Activated effector memory CD4-positive, alpha-beta T cell treated with Interleukin-2 at 50 U/mL for 16 hours (primary cell): ENCODE measurements around the gene ARL5A.

ENCODE experiments used
- DNase-seq: peaks from one replicate; pipeline ENCODE4 v3.0.0-alpha.2; 2020

Gene ARL5A

GRCh38 chr2:151840216-151841046 is 12.2 kb upstream of the ARL5A start:
- no peak for DNase-seq

- no peak for DNase-seq
These were observed 9.7 kb upstream of the ARL5A start for GRCh38 chr2:151837926-151838325.

GRCh38 chr2:151833984-151834383 is 5.8 kb upstream of the ARL5A start:
- DNase-seq: no peak

GRCh38 chr2:151830961-151831360 is 2.7 kb upstream of the ARL5A start:
- no peak for DNase-seq

- no peak for DNase-seq
These were observed 686 bp upstream of the ARL5A start for GRCh38 chr2:151828890-151829324.

- DNase-seq: no peak
These were observed 568 bp downstream of the ARL5A start for GRCh38 chr2:151827564-151828142.

- no peak for DNase-seq
These were observed 1.5 kb downstream of the ARL5A start for GRCh38 chr2:151826737-151827157.

GRCh38 chr2:151824886-151825285 is 3.3 kb downstream of the ARL5A start:
- DNase-seq: no peak

GRCh38 chr2:151823651-151824050 is 4.6 kb downstream of the ARL5A start:
- no peak for DNase-seq

GRCh38 chr2:151819920-151820319 is 8.3 kb downstream of the ARL5A start:
- DNase-seq: no peak

- DNase-seq: no peak
These were observed 10.3 kb downstream of the ARL5A start for GRCh38 chr2:151817929-151818328.

GRCh38 chr2:151816843-151817242 is 11.4 kb downstream of the ARL5A start:
- DNase-seq: no peak

- no peak for DNase-seq
These were observed 12.3 kb downstream of the ARL5A start for GRCh38 chr2:151815821-151816489.

- no peak for DNase-seq
These were observed 17.7 kb downstream of the ARL5A start for GRCh38 chr2:151810489-151810888.

GRCh38 chr2:151809073-151809383 is 19.2 kb downstream of the ARL5A start:
- DNase-seq: no peak

GRCh38 chr2:151808258-151809072 is 19.8 kb downstream of the ARL5A start:
- DNase-seq: no peak

GRCh38 chr2:151805961-151806360 is 22.3 kb downstream of the ARL5A start:
- no peak for DNase-seq

GRCh38 chr2:151805343-151805742 is 22.9 kb downstream of the ARL5A start:
- DNase-seq: no peak

GRCh38 chr2:151803811-151804210 is 24.4 kb downstream of the ARL5A start:
- DNase-seq: no peak

GRCh38 chr2:151802315-151802714 is 25.9 kb downstream of the ARL5A start:
- no peak for DNase-seq

- DNase-seq: no peak
These were observed 28.3 kb downstream of the ARL5A start for GRCh38 chr2:151799886-151800292.

GRCh38 chr2:151796774-151797173 is 31.4 kb downstream of the ARL5A start:
- DNase-seq: no peak

GRCh38 chr2:151795646-151796240 is 32.5 kb downstream of the ARL5A start:
- no peak for DNase-seq
